Gastroesophageal sphincter (tissue), 4 donors: Measurements from ENCODE around the gene DDRGK1. TPM values are rescaled to one million over a fixed set of nuclear protein-coding genes. Genes with fewer than 3 reads are reported as not detected.
"Not testable (repeated sequence)": the region's sequence is repeated elsewhere in the genome, so short reads cannot be mapped to it uniquely, and the experiment has no call there.

Experiments used
- ATAC-seq: fragments of 150-250 bp; one replicate; pipeline ENCODE4 v1.9.1; 2016; ENCODE audit warnings: mild to moderate bottlenecking, moderate library complexity
- H3K27ac ChIP-seq, 4 donors: fragments of 200-600 bp; sonication (generic) in 3 of 4; 1 replicate in 3 of 4; 2 replicates in 1 of 4; pipeline ENCODE4 v1.5.1; 2016 to 2019
- H3K27me3 ChIP-seq: fragments of 200-600 bp; sonication (generic); one replicate; pipeline ENCODE4 v1.5.1; 2019
- H3K36me3 ChIP-seq, 2 donors: fragments of 200-600 bp; sonication (generic); one replicate each; pipeline ENCODE4 v1.5.1; 2019; ENCODE audit warnings: control low read depth in 1 of 2
- H3K4me1 ChIP-seq, 3 donors: fragments of 200-600 bp; sonication (generic); 1 replicate in 2 of 3; 2 replicates in 1 of 3; pipeline ENCODE4 v1.5.1; 2016 to 2019; ENCODE audit warnings: control low read depth in 2 of 3
- H3K4me3 ChIP-seq, 2 donors: fragments of 200-600 bp; sonication (generic); one replicate each; pipeline ENCODE4 v1.5.1; 2019; ENCODE audit warnings: mild to moderate bottlenecking in 1 of 2, moderate library complexity in 1 of 2
- H3K9me3 ChIP-seq, 3 donors: fragments of 200-600 bp; sonication (generic); one replicate each; pipeline ENCODE4 v1.5.1; 2017 to 2019; ENCODE audit warnings: control low read depth in 2 of 3
- EP300 ChIP-seq: sonication (generic); formaldehyde crosslinking; IDR thresholded peaks from one replicate; pipeline ENCODE4 v1.6.1; 2017; ENCODE audit warnings: antibody characterized with exemption, mild to moderate bottlenecking
- POLR2A ChIP-seq, 2 donors: fragments of 450-650 bp; IDR thresholded peaks; one replicate each; pipeline ENCODE4 v1.6.1; 2017; ENCODE audit warnings: antibody characterized with exemption in 2 of 2, mild to moderate bottlenecking in 2 of 2, moderate library complexity in 1 of 2
- POLR2AphosphoS5 ChIP-seq: sonication (generic); formaldehyde crosslinking; IDR thresholded peaks from one replicate; pipeline ENCODE4 v1.6.1; 2017; ENCODE audit warnings: antibody characterized with exemption
- WGBS, 2 donors: methylation state at CpG; one replicate each; pipeline ENCODE4 v1.1.5; 2018; ENCODE audit warnings: low coverage in 1 of 2; 5-methylcytosine and 5-hydroxymethylcytosine counted together
- total RNA-seq, 4 donors: library from RNA; depleted of rRNA; stranded (reverse); fragments of >200 nt; gene quantifications; one replicate each; pipeline ENCODE4 v1.1.0, GENCODE V29; 2016
- TF ChIP-seq, protein P1 (sequence below), 4 experiments: fragments of 200-600 bp in 2 of 4; fragments of 450-650 bp in 2 of 4; sonication (generic) in 1 of 4; IDR thresholded peaks; one replicate each; pipeline ENCODE4 v1.5.1; 2017 to 2019; ENCODE audit warnings: antibody characterized with exemption in 4 of 4, mild to moderate bottlenecking in 2 of 4, moderate library complexity in 2 of 4

Gene DDRGK1
- total RNA-seq, 4 donors from 2014 or later: 62.0 to 82.5 (median 69.8) TPM

DNA sequence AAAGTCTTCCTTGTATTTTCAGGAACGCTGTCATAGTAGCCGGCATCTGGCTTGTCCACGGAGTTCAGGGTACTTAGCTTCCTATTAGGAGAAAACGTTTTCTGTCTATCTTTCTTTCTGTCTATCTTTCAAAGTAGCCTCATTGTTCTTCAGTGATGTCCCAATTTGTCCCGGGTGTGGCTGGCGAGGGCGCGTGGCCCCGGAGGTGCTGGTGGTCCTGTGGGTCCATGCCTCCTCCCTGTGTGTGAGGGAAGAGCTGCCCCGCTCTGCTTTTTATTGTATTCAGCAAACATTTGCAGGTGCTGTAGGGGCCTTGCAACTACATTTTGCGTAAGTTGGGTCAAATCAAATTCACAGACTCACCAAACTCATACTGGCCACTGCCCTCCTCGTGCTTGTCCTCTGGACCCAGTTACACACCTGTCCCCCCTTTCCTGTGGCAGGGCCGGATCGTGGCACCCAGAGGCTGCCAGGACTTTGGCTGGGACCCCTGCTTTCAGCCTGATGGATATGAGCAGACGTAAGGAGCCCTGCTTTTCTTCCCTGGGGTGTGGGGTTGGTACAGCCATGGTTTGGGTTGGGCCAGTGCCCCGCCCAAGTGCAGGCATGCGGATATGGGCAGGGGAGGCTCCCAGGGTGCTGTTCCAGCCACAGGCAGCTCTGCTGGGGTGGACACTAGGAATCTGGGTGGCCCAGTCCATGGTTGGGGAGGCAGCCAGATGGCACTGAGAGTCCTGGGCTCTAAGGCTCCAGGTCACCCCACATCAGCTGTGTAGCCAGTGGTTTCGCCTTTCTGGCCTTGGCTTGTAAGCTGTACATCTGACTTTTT, 17.1 kb upstream of the DDRGK1 start:
- 86 to 96% methylated on average over 13 to 14 of the region's 18 CpGs for WGBS, 2 donors
- TF ChIP-seq EP300 (no peak), POLR2AphosphoS5 (no peak)
- Histone ChIP-seq H3K4me3 (no peak overlapping the region), H3K27me3 (no peaks in the 10 kb centered on the region), H3K27ac (no peak overlapping the region), H3K4me1 (peaks cover 0 to 8% (median 6%) of the 10 kb centered on the region in 3 donors), H3K36me3 (peaks cover 0 to 75% of the 10 kb centered on the region in 2 donors), H3K9me3 (no peaks in the 10 kb centered on the region)
- no peak for ATAC-seq

- H3K4me1 ChIP-seq: peaks cover 0 to 8% (median 6%) of the 10 kb centered on the region in 3 donors
- no peaks in the 10 kb centered on the region for H3K27me3 ChIP-seq
- 37 to 92% methylated on average over 3 of the region's 30 CpGs for WGBS, 2 donors
- no peaks in the 10 kb centered on the region for H3K9me3 ChIP-seq
- ATAC-seq: peak; percentile 71
- H3K36me3 ChIP-seq: peaks cover 0 to 86% of the 10 kb centered on the region in 2 donors
- TF ChIP-seq, protein P1, sequence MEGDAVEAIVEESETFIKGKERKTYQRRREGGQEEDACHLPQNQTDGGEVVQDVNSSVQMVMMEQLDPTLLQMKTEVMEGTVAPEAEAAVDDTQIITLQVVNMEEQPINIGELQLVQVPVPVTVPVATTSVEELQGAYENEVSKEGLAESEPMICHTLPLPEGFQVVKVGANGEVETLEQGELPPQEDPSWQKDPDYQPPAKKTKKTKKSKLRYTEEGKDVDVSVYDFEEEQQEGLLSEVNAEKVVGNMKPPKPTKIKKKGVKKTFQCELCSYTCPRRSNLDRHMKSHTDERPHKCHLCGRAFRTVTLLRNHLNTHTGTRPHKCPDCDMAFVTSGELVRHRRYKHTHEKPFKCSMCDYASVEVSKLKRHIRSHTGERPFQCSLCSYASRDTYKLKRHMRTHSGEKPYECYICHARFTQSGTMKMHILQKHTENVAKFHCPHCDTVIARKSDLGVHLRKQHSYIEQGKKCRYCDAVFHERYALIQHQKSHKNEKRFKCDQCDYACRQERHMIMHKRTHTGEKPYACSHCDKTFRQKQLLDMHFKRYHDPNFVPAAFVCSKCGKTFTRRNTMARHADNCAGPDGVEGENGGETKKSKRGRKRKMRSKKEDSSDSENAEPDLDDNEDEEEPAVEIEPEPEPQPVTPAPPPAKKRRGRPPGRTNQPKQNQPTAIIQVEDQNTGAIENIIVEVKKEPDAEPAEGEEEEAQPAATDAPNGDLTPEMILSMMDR (IDR thresholded peaks at IDR 0.05): peak in 3 of 4 experiments; percentile 70 to 92 (median 72)
- no peak for TF ChIP-seq EP300
- TF ChIP-seq POLR2A (IDR thresholded peaks at IDR 0.05): no peak
- H3K4me3 ChIP-seq: no peak overlapping the region
- no peak overlapping the region for H3K27ac ChIP-seq
Measured at GRCh38 chr20:3218307-3218988, 14.0 kb upstream of the DDRGK1 start.

- peaks cover 0 to 14% (median 8%) of the 10 kb centered on the region in 3 donors for H3K4me1 ChIP-seq
- not testable (repeated sequence) for H3K27ac ChIP-seq, H3K27me3 ChIP-seq, H3K4me3 ChIP-seq, ATAC-seq, H3K9me3 ChIP-seq
- peaks cover 0 to 62% of the 10 kb centered on the region in 2 donors for H3K36me3 ChIP-seq
- WGBS, 2 donors: 80 to 97% methylated on average over 1 to 6 of the region's 7 CpGs
Measured at GRCh38 chr20:3215359-3215917, 11.0 kb upstream of the DDRGK1 start.

DNA sequence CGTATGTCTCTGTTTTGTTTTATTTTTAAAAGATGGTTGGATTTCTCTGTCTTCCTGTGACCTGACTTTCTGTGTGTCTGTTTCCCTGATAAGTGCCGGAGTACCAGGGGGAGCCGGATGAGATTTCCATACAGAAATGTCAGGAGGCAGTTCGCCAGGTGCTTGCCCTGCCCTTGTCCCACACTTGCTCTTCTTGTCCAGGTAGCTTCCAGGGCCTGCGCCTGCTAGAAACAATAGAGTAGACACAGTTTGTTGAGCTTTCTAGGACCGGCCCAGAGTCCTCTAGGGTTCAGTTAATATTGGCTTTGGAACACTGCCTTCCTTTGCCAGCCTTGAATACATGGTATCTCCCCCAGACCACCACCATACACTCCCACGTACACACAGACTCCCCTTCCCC, 8.7 kb upstream of the DDRGK1 start:
- WGBS, 2 donors: 84 to 91% methylated on average over 6 of the region's 7 CpGs
- no peak for ATAC-seq

GRCh38 chr20:3210346-3210745, 5.9 kb upstream of the DDRGK1 start:
- peaks cover 0 to 23% of the 10 kb centered on the region in 2 donors for H3K36me3 ChIP-seq
- H3K4me1 ChIP-seq: peaks cover 0 to 23% (median 10%) of the 10 kb centered on the region in 3 donors
- no peak for ATAC-seq
- H3K27ac ChIP-seq: no peak overlapping the region
- TF ChIP-seq POLR2A (IDR thresholded peaks at IDR 0.05): no peak
- H3K27me3 ChIP-seq: no peaks in the 10 kb centered on the region
- no peaks in the 10 kb centered on the region for H3K9me3 ChIP-seq
- no CpG with 5 or more reads among the region's 2 CpGs for WGBS, 2 donors
- H3K4me3 ChIP-seq: peak overlapping the region; percentile 89 to 93

More for the DNA sequence above, 8.7 kb upstream of the DDRGK1 start:
- Histone ChIP-seq H3K9me3 (no peaks in the 10 kb centered on the region), H3K4me1 (peaks cover 0 to 22% (median 11%) of the 10 kb centered on the region in 3 donors), H3K27me3 (no peaks in the 10 kb centered on the region), H3K4me3 (no peak overlapping the region), H3K36me3 (peaks cover 0 to 48% of the 10 kb centered on the region in 2 donors), H3K27ac (no peak overlapping the region)
- TF ChIP-seq POLR2AphosphoS5: no peak
- no peak for TF ChIP-seq POLR2A (IDR thresholded peaks at IDR 0.05)
- TF ChIP-seq, protein P1 (IDR thresholded peaks at IDR 0.05): no peak
- TF ChIP-seq EP300: no peak

GRCh38 chr20:3209946-3210317, 5.5 kb upstream of the DDRGK1 start:
- Histone ChIP-seq H3K27me3 (no peaks in the 10 kb centered on the region), H3K4me1 (peaks cover 0 to 24% (median 10%) of the 10 kb centered on the region in 3 donors), H3K36me3 (peaks cover 0 to 19% of the 10 kb centered on the region in 2 donors), H3K4me3 (peak overlapping the region; percentile 89 to 93), H3K27ac (peak overlapping the region in 3 of 4 donors; percentile 72 to 87 (median 83)), H3K9me3 (no peaks in the 10 kb centered on the region)
- WGBS, 2 donors: 0 to 7% methylated on average over 1 to 4 of the region's 10 CpGs
- peak; percentile 22 for ATAC-seq
- TF ChIP-seq EP300 (no peak), POLR2AphosphoS5 (no peak), POLR2A (IDR thresholded peaks at IDR 0.05) (no peak)
- TF ChIP-seq, protein P1 (IDR thresholded peaks at IDR 0.05): no peak
